Measurements from ENCODE around the gene LSP1.
"Not testable (repeated sequence)": the region's sequence is repeated elsewhere in the genome, so short reads cannot be mapped to it uniquely, and the experiment has no call there.

Gene LSP1

GRCh38 chr11:1883346-1884302, 30.7 kb downstream of the LSP1 start:
- H3K4me3 ChIP-seq (ENCODE audit: low read depth, low read length), result no peak overlapping the region
- no peak overlapping the region for H3K9ac ChIP-seq (ENCODE audit: low read depth, low read length)
- H3K27me3 ChIP-seq (ENCODE audit: control insufficient read depth, insufficient read depth, low read length), result no peaks in the 10 kb centered on the region
- 0 out of 2 replicates have a peak, but pooled peaks cover 4% of the 10 kb centered on the region for H3K4me1 ChIP-seq (ENCODE audit: control insufficient read depth, insufficient read depth, low read length)
- no peaks in the 10 kb centered on the region for H3K36me3 ChIP-seq (ENCODE audit: control insufficient read depth, insufficient read depth, low read length)
- H3K9me3 ChIP-seq (ENCODE audit: control insufficient read depth, insufficient read depth, low read length), result no peaks in the 10 kb centered on the region
- no peak overlapping the region for H3K27ac ChIP-seq (ENCODE audit: low read depth, low read length)

- Histone ChIP-seq H3K4me3 (ENCODE audit: low read depth, low read length) (no peak overlapping the region), H3K27me3 (ENCODE audit: control insufficient read depth, insufficient read depth, low read length) (no peaks in the 10 kb centered on the region), H3K9ac (ENCODE audit: low read depth, low read length) (no peak overlapping the region), H3K4me1 (ENCODE audit: control insufficient read depth, insufficient read depth, low read length) (0 out of 2 replicates have a peak, but pooled peaks cover 4% of the 10 kb centered on the region), H3K27ac (ENCODE audit: low read depth, low read length) (no peak overlapping the region), H3K36me3 (ENCODE audit: control insufficient read depth, insufficient read depth, low read length) (no peaks in the 10 kb centered on the region), H3K9me3 (ENCODE audit: control insufficient read depth, insufficient read depth, low read length) (no peaks in the 10 kb centered on the region)
Measured at GRCh38 chr11:1884303-1884700, 31.4 kb downstream of the LSP1 start.

GRCh38 chr11:1886551-1886950, 33.7 kb downstream of the LSP1 start:
- not testable (repeated sequence) for H3K27ac ChIP-seq (ENCODE audit: low read depth, low read length); H3K36me3 ChIP-seq (ENCODE audit: control insufficient read depth, insufficient read depth, low read length); H3K4me1 ChIP-seq (ENCODE audit: control insufficient read depth, insufficient read depth, low read length); H3K27me3 ChIP-seq (ENCODE audit: control insufficient read depth, insufficient read depth, low read length); H3K9ac ChIP-seq (ENCODE audit: low read depth, low read length); H3K9me3 ChIP-seq (ENCODE audit: control insufficient read depth, insufficient read depth, low read length); H3K4me3 ChIP-seq (ENCODE audit: low read depth, low read length)

GRCh38 chr11:1887451-1888346, 34.8 kb downstream of the LSP1 start:
- Histone ChIP-seq H3K9ac (ENCODE audit: low read depth, low read length) (no peak overlapping the region), H3K36me3 (ENCODE audit: control insufficient read depth, insufficient read depth, low read length) (no peaks in the 10 kb centered on the region)

GRCh38 chr11:1888347-1888753, 35.5 kb downstream of the LSP1 start:
- Histone ChIP-seq H3K36me3 (ENCODE audit: control insufficient read depth, insufficient read depth, low read length) (no peaks in the 10 kb centered on the region), H3K27ac (ENCODE audit: low read depth, low read length) (no peak overlapping the region), H3K27me3 (ENCODE audit: control insufficient read depth, insufficient read depth, low read length) (no peaks in the 10 kb centered on the region), H3K9me3 (ENCODE audit: control insufficient read depth, insufficient read depth, low read length) (no peaks in the 10 kb centered on the region), H3K9ac (ENCODE audit: low read depth, low read length) (no peak overlapping the region), H3K4me3 (ENCODE audit: low read depth, low read length) (no peak overlapping the region), H3K4me1 (ENCODE audit: control insufficient read depth, insufficient read depth, low read length) (no peaks in the 10 kb centered on the region)

More at GRCh38 chr11:1887451-1888346, 34.8 kb downstream of the LSP1 start:
- Histone ChIP-seq H3K9me3 (ENCODE audit: control insufficient read depth, insufficient read depth, low read length) (no peaks in the 10 kb centered on the region), H3K4me1 (ENCODE audit: control insufficient read depth, insufficient read depth, low read length) (0 out of 2 replicates have a peak, but pooled peaks cover 2% of the 10 kb centered on the region), H3K4me3 (ENCODE audit: low read depth, low read length) (no peak overlapping the region), H3K27me3 (ENCODE audit: control insufficient read depth, insufficient read depth, low read length) (no peaks in the 10 kb centered on the region), H3K27ac (ENCODE audit: low read depth, low read length) (no peak overlapping the region)

GRCh38 chr11:1888811-1889210, 35.9 kb downstream of the LSP1 start:
- H3K36me3 ChIP-seq (ENCODE audit: control insufficient read depth, insufficient read depth, low read length), result no peaks in the 10 kb centered on the region
- H3K4me1 ChIP-seq (ENCODE audit: control insufficient read depth, insufficient read depth, low read length), result no peaks in the 10 kb centered on the region
- no peaks in the 10 kb centered on the region for H3K9me3 ChIP-seq (ENCODE audit: control insufficient read depth, insufficient read depth, low read length)
- H3K9ac ChIP-seq (ENCODE audit: low read depth, low read length), result no peak overlapping the region
- H3K27me3 ChIP-seq (ENCODE audit: control insufficient read depth, insufficient read depth, low read length), result no peaks in the 10 kb centered on the region
- H3K4me3 ChIP-seq (ENCODE audit: low read depth, low read length), result no peak overlapping the region
- H3K27ac ChIP-seq (ENCODE audit: low read depth, low read length), result no peak overlapping the region

- Histone ChIP-seq H3K4me1 (ENCODE audit: control insufficient read depth, insufficient read depth, low read length) (no peaks in the 10 kb centered on the region), H3K27ac (ENCODE audit: low read depth, low read length) (no peak overlapping the region), H3K36me3 (ENCODE audit: control insufficient read depth, insufficient read depth, low read length) (no peaks in the 10 kb centered on the region), H3K9me3 (ENCODE audit: control insufficient read depth, insufficient read depth, low read length) (no peaks in the 10 kb centered on the region), H3K27me3 (ENCODE audit: control insufficient read depth, insufficient read depth, low read length) (no peaks in the 10 kb centered on the region), H3K4me3 (ENCODE audit: low read depth, low read length) (no peak overlapping the region), H3K9ac (ENCODE audit: low read depth, low read length) (no peak overlapping the region)
Measured at GRCh38 chr11:1889224-1889930, 36.5 kb downstream of the LSP1 start.

GRCh38 chr11:1889941-1890855, 37.3 kb downstream of the LSP1 start:
- H3K9me3 ChIP-seq (ENCODE audit: control insufficient read depth, insufficient read depth, low read length), result no peaks in the 10 kb centered on the region
- H3K4me1 ChIP-seq (ENCODE audit: control insufficient read depth, insufficient read depth, low read length), result no peaks in the 10 kb centered on the region
- no peaks in the 10 kb centered on the region for H3K27me3 ChIP-seq (ENCODE audit: control insufficient read depth, insufficient read depth, low read length)
- no peaks in the 10 kb centered on the region for H3K36me3 ChIP-seq (ENCODE audit: control insufficient read depth, insufficient read depth, low read length)
- no peak overlapping the region for H3K27ac ChIP-seq (ENCODE audit: low read depth, low read length)
- H3K4me3 ChIP-seq (ENCODE audit: low read depth, low read length), result no peak overlapping the region
- H3K9ac ChIP-seq (ENCODE audit: low read depth, low read length), result no peak overlapping the region

GRCh38 chr11:1890856-1891830, 38.3 kb downstream of the LSP1 start:
- no peaks in the 10 kb centered on the region for H3K9me3 ChIP-seq (ENCODE audit: control insufficient read depth, insufficient read depth, low read length)
- no peaks in the 10 kb centered on the region for H3K27me3 ChIP-seq (ENCODE audit: control insufficient read depth, insufficient read depth, low read length)
- H3K9ac ChIP-seq (ENCODE audit: low read depth, low read length), result no peak overlapping the region
- no peak overlapping the region for H3K4me3 ChIP-seq (ENCODE audit: low read depth, low read length)
- H3K4me1 ChIP-seq (ENCODE audit: control insufficient read depth, insufficient read depth, low read length), result no peaks in the 10 kb centered on the region
- no peak overlapping the region for H3K27ac ChIP-seq (ENCODE audit: low read depth, low read length)
- no peaks in the 10 kb centered on the region for H3K36me3 ChIP-seq (ENCODE audit: control insufficient read depth, insufficient read depth, low read length)
